NCI-H82 treated with DMSO at 0.1 percent for 48 hours (cell line): Measurements from ENCODE around the gene PLIN1.

Experiments used
- DNase-seq: peaks from one replicate; lab custom pipeline; 2025; ENCODE audit not compliant: unreplicated experiment; lab: John Stamatoyannopoulos, UW

PLIN1 gene

DNA sequence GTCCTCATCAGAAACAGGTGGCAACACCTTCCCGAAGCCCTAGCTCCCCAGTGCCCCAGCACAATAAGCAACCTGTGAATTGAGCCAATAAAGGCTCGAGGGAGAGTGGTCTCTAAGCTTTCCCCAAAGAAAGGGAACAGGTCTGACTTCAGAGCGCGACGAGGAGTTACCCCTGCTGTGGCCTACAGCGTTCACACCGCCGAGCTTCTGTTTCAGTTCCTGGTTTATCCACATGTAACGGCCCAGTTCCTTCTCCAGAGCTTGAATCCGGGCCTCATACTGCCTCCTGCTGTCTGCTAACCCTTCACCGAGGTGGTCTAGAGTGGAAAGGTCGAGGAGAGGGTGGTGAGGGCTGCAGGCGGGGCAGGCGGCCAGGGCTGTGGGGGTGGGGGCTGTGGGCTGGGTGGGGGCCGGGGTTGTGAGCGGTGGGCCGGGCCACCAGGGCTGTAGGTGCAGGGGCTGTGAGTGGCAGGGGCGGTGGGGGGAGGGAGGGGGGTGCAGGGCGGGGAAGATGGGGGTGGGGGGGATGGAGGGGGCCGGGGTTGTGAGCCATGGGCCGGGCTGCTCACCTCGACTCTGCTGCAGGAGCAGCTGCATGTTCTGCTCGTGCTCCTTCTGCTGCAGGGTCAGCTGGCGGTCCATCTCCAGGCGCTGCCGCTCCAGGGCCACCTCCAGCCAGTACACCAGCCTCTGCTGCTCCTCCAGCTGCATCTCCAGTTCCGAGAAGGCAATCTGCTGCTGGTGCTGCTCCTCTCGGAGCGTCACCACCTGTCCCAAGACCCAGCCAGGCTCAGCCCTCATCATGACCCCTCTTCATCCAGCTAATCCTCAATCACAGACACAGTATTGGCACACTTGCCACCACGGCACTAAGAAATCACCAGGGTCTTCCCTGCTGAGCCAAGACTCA lies 50.1 kb downstream of the PLIN1 start:
- no peak for DNase-seq

DNA sequence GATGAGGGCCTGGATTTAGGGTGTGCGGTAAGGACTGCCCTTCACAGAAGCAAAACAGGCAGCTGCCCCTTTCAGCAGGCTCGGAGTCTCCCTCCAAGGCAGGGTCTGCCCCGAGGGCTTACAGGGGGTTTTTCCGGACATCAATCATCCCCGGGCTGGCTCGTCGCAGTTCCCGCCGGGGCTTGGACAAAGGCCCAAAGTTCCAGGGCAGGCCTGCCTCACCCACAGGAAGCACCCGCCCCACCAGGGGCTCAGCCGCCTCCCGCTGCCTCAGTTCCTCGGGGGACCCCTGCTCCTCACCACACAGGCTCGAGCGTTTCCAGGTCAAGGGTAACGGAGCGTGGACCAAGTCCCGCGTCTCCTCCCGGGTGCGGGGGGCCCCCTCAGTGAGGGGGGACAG lies 50.9 kb downstream of the PLIN1 start:
- no peak for DNase-seq

DNA sequence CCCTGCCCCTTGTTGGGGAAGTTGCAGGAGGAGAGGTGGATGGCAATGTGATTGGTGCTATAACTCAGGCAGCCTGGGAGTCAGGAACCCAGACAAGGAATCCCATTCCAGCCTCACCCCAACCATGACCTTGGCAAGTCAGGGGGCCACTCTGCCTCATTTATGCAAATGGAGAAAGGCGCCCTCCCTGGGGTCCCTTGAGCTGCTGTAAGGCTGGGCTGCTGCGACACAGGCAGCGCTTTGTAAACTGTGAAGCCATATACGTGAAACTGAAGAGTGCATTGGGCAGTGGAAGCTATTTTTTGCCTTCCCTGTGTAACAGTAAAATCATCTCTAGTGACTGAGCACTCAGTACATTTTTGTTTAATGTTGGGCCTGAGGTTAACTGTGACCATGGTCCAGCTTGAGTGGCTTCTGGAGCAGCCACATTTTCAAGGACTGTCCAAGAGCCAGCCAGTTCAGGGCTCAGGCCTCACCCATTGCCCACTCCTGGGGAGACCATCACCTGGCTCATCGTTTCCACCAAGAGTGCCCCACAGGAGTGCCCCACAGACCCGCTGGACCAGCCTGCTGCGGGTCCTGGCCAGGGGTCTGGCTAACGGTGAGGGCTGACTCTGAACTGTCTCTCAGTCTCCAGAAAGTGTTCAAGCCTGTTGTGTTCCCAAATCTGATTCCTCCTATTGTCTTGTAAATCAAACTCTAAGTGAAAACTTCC lies 51.8 kb downstream of the PLIN1 start:
- no peak for DNase-seq

DNA sequence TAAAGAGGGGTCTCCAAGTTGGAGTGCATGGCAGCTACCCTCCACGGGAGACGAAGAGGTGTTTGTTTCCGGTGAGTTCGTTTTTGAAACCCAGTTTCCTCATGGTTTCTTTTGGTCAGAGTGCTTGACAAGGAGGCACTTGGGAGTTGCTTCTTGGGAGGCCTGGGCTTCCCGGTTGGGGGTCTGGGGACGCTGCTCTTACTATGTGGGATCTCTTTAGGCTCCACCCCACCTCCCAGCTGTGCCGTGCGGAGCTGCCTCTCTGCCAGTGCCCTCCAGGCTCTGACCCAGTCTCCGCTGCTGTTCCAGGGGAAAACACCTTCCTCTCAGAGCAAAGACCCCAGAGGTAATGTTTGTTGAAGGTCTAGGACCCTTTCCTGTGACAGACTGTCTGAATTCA lies 53.5 kb downstream of the PLIN1 start:
- DNase-seq, result no peak

DNA sequence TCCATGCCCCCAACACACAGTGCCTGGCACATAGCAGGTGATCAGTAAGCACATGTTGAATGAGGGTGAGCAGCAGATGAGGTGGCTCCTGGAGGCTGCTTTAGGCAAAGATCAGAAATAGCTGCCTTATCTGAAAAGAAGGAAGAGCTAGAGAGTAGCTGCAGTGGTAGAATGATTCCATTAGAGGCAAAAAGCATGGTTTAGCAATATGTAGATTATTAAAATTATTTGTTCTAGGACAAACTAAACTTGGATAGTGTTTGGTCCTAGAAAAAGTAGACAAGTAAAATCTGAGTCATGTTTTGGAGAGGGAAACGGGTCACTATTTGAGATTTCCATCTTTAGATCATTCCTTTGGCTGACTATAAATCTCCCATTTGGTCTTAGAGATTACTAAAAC lies 56.0 kb downstream of the PLIN1 start:
- no peak for DNase-seq

DNA sequence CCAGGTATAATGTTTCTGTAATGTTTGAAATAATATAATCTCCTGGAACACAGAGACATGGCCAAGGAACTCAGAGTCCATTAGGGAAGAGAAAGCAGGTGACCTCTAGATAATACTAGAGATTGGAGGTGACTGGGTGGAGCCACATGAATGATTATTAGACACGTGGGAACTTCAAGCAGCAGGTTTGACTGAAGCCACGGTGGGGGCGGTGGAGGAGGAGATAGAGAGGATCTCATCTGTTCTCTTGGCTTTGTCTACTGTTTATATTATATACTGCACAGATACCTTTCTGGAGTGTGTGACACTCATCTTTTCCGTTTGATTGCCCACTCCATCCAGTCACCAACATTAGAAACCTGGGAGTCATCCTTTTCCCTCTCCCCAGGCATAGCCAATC lies 57.6 kb downstream of the PLIN1 start:
- no peak for DNase-seq

DNA sequence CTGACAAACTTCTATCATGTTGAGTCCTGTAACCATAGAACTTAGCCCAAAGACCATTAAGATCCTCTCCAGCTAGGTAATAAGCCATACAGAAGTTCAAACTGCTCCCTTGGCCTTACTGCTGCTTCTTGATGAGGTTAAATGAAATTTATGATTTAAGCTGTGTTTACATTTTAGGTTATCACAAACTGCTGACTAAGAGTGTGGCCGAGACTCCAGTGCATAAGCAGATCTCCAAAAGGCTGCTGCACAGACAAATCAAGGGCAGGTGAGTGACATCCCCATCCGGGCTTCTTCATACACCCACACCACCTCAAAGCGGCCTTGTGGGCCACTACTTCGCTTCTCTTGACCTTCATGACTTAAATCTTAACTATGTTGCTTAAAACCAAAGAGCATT lies 62.9 kb downstream of the PLIN1 start:
- no peak for DNase-seq

DNA sequence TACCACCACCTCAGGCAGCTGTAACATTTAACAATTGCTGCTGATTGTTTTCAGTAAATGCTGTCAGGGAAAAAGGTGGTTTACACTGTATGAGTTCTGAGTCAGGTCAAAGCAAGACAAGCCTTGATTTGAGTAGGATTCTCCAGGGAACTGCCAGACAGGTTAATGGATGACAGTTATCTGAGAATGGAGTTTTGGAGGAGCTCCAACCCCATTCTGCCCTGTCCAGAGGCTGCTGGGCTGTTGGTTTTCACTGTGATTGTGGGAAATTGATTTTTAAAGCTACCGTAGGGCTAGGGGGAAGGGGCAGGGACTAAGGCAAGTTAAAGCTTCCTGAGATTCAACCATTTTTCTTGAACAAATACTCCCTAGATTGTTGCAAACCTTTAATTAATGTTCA lies 64.0 kb downstream of the PLIN1 start:
- DNase-seq, result no peak
